Skin of body (tissue), 2 donors: Measurements from ENCODE around the gene FZD7. TPM values are rescaled to one million over a fixed set of nuclear protein-coding genes. Genes with fewer than 3 reads are reported as not detected.

Experiments
- DNase-seq: peaks from one replicate; lab custom pipeline; 2025; lab: John Stamatoyannopoulos, UW
- total RNA-seq: library from RNA; depleted of rRNA; stranded (reverse); fragments of >200 nt; gene quantifications from one replicate; pipeline ENCODE4 v1.2.3, GENCODE V29; 2014

Gene FZD7
- 50.2 TPM for total RNA-seq

DNA sequence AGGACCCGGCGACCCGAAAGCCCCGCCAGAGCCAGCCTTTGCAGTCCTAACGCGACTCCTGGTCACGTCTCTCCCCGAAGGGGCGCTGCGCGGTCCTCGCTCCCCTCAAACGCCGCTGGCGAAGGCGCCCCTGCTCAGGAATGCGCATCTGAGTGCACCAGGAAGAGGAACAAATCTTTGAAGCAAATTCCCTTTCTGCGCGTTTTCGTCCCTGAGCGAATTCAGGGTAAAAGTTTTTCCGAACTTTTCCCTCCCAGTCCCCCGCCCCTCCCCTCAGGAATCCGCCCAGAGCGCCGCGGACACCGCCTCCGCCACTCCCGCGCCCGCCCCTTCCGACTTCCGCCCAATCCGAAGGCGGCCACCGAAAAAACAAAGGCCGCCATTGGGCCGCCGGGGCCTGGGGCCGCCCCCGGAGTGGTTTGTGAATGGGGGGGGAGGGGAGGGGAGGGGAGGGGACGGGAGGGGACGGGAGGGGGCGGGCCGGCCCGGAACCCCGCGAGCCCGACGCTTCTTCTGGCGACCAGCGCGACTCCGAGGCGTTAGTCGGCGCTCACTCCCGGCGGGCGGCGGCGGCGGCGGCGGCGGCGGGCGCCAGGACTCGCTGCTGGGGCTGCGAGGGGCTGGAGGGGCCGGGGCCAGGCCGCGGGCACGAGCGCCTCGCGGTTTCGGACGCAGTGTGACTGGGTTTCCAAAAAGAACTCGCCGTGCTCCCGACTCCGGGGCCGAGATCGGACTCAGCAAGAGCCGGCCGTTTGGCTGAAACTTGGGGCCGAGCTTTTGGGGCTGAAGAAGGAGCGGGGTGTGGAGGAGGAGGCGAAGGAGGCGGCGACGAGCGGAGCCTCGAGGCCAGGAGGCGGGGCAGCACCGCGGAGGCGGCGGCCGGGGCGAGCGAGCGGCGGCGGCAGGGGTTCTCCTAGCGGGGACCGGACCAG lies at the start of gene FZD7:
Gene FZD7 (plus strand): TSS at position 539 of the 932 bp plus-strand sequence. CDS start 793 bp downstream, outside the sequence.
- DNase-seq: peak; percentile 94

DNA sequence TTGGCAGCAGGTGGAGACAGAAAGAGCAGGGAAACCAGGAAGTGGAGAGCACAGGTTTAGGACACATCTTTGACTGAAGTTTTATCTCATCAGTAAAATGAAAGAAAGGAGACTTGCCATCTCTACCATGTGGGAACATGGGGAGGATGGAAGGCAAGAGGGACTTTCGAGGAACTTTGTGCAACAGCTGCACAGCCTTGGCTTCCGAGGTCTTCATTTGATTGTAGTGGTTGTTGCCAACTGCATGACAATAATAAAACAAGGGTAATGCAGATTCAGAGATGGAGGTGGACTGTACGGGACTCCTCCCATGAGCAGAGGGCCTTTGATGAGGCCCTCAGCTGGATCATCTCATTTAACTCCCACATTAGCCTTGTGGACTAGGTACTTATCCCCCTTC lies 49.3 kb upstream of the FZD7 start:
- no peak for DNase-seq

GRCh38 chr2:201984800-201985525 lies 48.7 kb upstream of the FZD7 start:
- peak; percentile 29 for DNase-seq

DNA sequence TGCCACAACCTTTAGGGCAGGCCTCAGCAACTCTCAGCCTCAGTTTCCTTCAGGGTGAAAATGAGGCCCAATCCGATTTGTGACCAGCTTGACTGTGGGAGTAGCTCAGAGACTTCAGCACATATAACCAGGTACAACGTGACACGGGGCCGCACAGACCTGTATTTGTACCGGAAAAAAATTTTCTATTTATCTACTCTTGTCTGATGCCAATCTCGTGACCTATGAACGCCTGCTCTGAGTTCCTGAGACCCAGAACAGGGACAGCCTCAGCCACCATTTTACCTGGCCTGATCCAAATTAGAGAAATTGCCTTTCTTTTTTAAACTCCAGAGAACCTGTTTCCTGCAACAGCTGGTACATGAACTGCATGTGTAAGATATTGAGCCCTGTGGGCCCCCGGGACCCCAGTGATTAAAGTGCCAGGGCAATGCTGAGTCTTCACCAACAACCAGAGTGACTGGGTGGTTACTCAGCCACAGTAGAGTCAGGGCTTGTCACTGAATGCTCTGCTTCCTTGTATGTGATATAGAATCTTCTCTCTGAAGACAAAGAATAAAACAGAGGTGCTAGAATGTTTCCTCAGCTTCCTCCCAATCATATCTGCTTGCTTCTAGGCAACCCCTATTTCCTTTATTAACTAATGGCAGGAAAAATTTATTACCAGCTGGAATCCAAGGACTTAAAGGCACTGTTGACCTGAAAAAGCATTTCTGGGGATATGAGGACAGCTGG lies 47.8 kb upstream of the FZD7 start:
- no peak for DNase-seq

DNA sequence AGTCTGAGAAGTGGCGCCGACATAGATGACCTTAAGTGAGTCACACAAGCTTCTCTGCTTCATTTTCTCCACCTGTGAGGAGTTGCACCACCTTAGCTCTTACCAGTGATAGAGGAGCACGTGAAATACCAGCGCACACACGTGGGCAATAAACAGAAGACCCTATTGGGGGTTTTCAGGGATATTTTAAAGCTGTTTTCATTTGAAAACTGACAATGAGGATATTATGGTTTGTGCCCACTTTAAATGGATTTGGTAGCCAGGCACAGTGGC lies 47.3 kb upstream of the FZD7 start:
- no peak for DNase-seq

DNA sequence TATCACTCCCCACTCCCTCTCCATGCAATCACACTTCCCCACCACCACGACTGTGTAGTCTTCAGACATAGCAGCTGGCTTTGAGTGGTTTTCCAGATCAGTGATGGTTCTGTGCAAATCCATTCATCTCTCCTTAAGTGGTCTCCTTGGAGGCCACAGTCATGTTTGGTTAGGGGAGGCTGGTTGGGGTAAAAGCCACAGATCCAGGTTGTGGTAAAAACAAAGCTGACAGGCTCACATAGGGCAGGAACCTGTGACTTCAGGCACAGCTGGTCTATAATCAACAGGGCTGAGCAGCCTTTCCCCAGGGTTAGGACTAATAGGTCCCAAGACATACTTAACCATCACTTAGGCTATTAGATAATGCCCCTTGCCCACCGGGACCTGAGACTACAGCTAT lies 46.2 kb upstream of the FZD7 start:
- no peak for DNase-seq

- no peak for DNase-seq
Observed at GRCh38 chr2:201990069-201990468, 43.6 kb upstream of the FZD7 start.

- DNase-seq: no peak
Observed at GRCh38 chr2:201992960-201993359, 40.7 kb upstream of the FZD7 start.

DNA sequence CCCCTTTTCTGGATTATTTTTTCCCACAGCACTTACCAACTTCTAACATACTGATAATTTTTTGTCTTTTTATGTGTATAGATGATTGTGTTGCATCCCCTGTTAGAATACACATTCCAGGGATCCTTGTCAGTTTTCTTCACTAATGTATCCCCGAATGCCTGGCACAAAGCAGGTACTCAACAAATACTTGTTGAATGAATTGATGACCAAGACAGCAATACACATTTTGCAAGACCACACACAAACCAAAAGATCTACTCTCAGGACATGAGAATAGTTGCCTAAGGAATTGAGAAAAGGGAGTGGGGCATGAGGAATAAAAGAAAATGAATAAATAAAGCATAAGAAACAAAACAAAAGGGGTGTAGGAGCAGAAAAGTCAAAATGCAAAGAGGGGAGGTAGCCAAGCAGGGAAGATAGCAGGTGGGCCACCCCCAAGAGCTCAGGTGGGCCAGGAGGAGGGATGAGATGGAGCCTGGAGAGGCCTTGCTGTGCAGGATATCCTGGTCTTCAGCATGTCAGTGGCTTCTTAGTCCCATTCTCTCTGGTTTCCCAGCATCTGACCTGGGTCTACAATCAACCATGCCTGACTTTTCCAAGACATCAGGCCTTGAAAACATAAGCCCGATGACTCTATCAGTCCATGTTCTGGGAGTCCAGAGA lies 38.5 kb upstream of the FZD7 start:
- DNase-seq: no peak

- DNase-seq: no peak
Observed at GRCh38 chr2:201996006-201996405, 37.6 kb upstream of the FZD7 start.

- DNase-seq: peak; percentile 25
Observed at GRCh38 chr2:201996679-201997314, 36.9 kb upstream of the FZD7 start.

DNA sequence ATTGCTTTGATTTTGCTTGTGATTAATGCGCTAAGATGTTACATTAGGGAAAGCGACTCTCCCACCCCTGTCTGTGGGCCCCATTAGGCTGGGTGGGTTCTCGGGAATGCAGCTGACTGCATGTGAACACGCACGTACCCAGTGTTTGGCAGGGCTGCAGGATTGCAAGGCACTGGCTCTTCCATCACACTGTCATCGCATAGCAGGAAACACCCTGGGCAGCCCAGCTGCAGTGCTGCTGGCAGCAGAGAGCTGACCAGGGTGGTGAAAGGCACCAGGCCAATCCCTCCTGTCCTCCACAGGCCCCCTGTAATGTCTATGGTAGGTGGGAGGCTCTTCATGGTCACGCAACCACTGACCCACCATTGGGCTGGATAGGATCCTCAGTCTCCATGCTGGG lies 34.4 kb upstream of the FZD7 start:
- no peak for DNase-seq

- peak; percentile 21 for DNase-seq
Observed at GRCh38 chr2:202001826-202002225, 31.8 kb upstream of the FZD7 start.

GRCh38 chr2:202002381-202002780 lies 31.3 kb upstream of the FZD7 start:
- no peak for DNase-seq

- no peak for DNase-seq
Observed at GRCh38 chr2:202005272-202005887, 28.3 kb upstream of the FZD7 start.

DNA sequence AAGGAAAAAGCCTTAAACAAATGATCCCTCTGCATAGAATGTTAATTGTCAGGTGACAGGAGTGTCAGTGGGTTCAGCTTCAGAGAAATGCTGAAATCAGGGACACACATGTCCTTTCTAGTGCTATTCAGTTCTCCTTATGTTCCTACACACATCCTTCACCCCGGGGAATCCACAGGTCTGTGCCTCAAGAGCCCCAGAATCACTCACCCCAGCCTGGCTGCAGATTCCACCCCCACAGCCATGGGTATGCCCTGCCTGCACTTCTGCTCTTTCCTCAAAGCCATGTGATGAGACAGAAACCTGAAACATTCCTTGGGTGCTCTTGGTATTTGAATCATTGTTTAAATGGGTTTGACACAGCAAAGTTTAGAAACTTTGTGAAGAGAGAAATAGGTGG lies 27.4 kb upstream of the FZD7 start:
- no peak for DNase-seq

GRCh38 chr2:202007015-202007982 lies 26.4 kb upstream of the FZD7 start:
- no peak for DNase-seq

DNA sequence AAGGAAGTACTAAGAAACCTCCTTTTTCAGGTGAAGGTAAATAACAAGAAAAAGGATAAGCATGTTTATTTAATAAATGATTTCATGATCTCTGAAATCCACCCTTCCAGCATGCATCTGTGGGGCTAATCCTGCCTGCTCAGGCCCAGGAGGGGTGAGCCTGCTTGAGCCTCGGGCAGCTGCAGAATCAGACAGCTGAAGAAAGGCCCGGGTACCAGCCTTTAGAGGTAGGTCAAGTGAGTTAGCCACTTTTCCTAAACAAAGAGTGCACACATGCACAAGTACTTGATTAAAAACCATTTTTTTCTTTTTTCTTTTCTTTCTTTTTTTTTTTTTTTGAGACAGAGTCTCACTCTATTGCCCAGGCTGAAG lies 25.7 kb upstream of the FZD7 start:
- DNase-seq: no peak

DNA sequence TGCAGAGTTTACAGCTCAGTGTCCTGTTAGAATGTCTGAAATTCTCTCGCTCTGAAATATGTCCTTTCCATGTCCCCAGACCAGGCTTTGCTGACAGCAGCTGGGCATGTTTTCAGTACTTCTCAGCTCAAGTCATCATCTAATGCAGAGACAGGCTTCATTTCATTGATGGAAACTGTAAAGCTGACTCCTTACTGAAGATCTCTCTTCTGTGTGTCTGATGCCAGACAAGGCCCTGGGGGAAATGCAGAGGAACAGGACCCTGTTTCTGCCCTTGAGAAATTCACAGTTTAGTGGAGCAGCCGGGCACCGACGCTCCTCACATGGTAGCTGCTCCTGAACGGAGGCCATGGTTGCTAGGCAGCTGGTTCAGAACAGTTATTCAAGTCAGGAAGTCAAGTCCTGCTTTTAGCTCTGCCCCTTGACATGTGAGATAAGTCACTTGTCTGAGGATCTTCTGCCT lies 24.6 kb upstream of the FZD7 start:
- DNase-seq: peak; percentile 69
